ENCODE measurements around the gene ZMYND10.

- TF ChIP-seq EZH2 (IDR thresholded peaks at IDR 0.05; ENCODE audit: insufficient read depth, poor library complexity, severe bottlenecking) (no peak), EZH2phosphoT487 (IDR thresholded peaks at IDR 0.05; ENCODE audit: insufficient read depth, low read depth) (no peak)
These were observed 22.4 kb downstream of the ZMYND10 start for GRCh38 chr3:50323092-50323600.
